22Rv1 (cell line): Measurements from ENCODE around the gene C5AR2.

Source experiments
- ZFX ChIP-seq: fragments of 450-650 bp; IDR thresholded peaks from 2 replicates; pipeline ENCODE4 v1.6.1; 2017; ENCODE audit warnings: antibody characterized with exemption, borderline replicate concordance
- TF ChIP-seq, protein P1 (sequence below): fragments of 450-650 bp; IDR thresholded peaks from 2 replicates; pipeline ENCODE4 v1.5.1; 2017; ENCODE audit warnings: mild to moderate bottlenecking

DNA sequence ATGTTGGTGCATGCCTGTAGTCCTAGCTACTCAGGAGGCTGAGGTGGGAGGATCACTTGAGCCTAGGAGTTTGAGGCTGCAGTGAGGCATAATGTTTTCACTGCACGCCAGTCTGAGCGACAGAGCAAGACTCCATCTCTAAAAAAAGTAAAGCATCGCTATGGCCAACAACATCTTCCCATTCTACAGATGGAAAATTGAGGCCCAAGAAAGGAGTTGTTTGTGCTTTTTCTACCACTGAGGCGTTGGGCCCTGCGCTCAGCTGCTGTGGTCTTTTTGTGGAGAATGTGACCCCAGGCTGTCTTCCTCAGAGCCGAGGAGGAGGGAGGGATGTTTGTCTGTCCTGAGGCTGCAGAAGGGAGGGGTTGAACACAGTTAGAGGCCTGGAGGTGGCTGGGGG, 485 bp upstream of the C5AR2 start:
- TF ChIP-seq, protein P1, sequence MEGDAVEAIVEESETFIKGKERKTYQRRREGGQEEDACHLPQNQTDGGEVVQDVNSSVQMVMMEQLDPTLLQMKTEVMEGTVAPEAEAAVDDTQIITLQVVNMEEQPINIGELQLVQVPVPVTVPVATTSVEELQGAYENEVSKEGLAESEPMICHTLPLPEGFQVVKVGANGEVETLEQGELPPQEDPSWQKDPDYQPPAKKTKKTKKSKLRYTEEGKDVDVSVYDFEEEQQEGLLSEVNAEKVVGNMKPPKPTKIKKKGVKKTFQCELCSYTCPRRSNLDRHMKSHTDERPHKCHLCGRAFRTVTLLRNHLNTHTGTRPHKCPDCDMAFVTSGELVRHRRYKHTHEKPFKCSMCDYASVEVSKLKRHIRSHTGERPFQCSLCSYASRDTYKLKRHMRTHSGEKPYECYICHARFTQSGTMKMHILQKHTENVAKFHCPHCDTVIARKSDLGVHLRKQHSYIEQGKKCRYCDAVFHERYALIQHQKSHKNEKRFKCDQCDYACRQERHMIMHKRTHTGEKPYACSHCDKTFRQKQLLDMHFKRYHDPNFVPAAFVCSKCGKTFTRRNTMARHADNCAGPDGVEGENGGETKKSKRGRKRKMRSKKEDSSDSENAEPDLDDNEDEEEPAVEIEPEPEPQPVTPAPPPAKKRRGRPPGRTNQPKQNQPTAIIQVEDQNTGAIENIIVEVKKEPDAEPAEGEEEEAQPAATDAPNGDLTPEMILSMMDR: no peak
- TF ChIP-seq ZFX: no peak
